ENCODE results near the gene MEIKIN. TPM values are rescaled to one million over a fixed set of nuclear protein-coding genes. Genes with fewer than 3 reads are reported as not detected.

MEIKIN gene
- total and polyA plus RNA-seq, 2 donors (not counting 3 experiments of a cell fraction or from before 2014, with no cell fraction given) = not detected

GRCh38 chr5:131913603-131914002 is 31.9 kb downstream of the MEIKIN start:
- Histone ChIP-seq H3K27ac (ENCODE audit: insufficient read depth, low read depth, low read length) (no peak overlapping the region), H3K9me1 (replicated peaks; ENCODE audit: control insufficient read depth, extremely low read depth, insufficient read depth, low read length) (no peaks in the 10 kb centered on the region), H3K79me2 (ENCODE audit: control insufficient read depth, insufficient read depth, low read length) (no peaks in the 10 kb centered on the region), H3K4me1 (ENCODE audit: control insufficient read depth, extremely low read depth, insufficient read depth, low read length) (no peaks in the 10 kb centered on the region), H3K9ac (replicated peaks; ENCODE audit: extremely low read depth, insufficient read depth, low read length) (no peak overlapping the region), H3K36me3 (ENCODE audit: control insufficient read depth in 2 of 2, extremely low read depth in 1 of 2, insufficient read depth in 2 of 2, low read length in 2 of 2) (no peaks in the 10 kb centered on the region), H3K4me3 (replicated peaks in 1 of 3; ENCODE audit: insufficient read depth in 1 of 3, low read depth in 1 of 3, low read length in 3 of 3) (no peak overlapping the region), H2AFZ (ENCODE audit: low read depth, low read length) (no peak overlapping the region), H3K4me2 (ENCODE audit: insufficient read depth, low read length) (no peak overlapping the region), H3K27me3 (ENCODE audit: control insufficient read depth in 2 of 2, insufficient read depth in 2 of 2, low read length in 2 of 2) (peaks cover 0 to 13% of the 10 kb centered on the region in 2 experiments), H4K20me1 (replicated peaks; ENCODE audit: control insufficient read depth, extremely low read depth, insufficient read depth, low read length) (no peaks in the 10 kb centered on the region), H3K9me3 (replicated peaks; ENCODE audit: control insufficient read depth, insufficient read depth, low read length) (no peaks in the 10 kb centered on the region)
- dilution Hi-C loops (cut with MboI; ENCODE audit: extremely low pct_ligation_motif_present, low sequenced_read_pairs) = no loop called here
- ChIA-PET POLR2A (no interaction called here), CTCF (no interaction called here)
- TF ChIP-seq POLR2A (IDR thresholded peaks at IDR 0.05; ENCODE audit: low read depth, low read length) = no peak
- TF ChIP-seq GATA2 (IDR thresholded peaks at IDR 0.05; ENCODE audit: insufficient read depth, insufficient read length, low read depth, low read length) = no peak
- no peak for TF ChIP-seq JUN (IDR thresholded peaks at IDR 0.05; ENCODE audit: borderline replicate concordance, insufficient read depth, insufficient read length, low read depth)
- no peak for TF ChIP-seq FOS (IDR thresholded peaks at IDR 0.05; ENCODE audit: borderline replicate concordance, insufficient read depth, low read length)
- TF ChIP-seq EZH2 (IDR thresholded peaks at IDR 0.05; ENCODE audit: borderline replicate concordance, low read depth, low read length, severe bottlenecking) = no peak
- TF ChIP-seq MYC (IDR thresholded peaks at IDR 0.05; ENCODE audit: low read depth, low read length) = no peak
- TF ChIP-seq POLR2AphosphoS5 (IDR thresholded peaks at IDR 0.05; ENCODE audit: insufficient read depth, low read depth, low read length) = no peak
- intact Hi-C loops (cut with micrococcal nuclease) = no loop called here
- FAIRE-seq (no peak), DNase-seq (ENCODE audit: low read depth, low spot score) (no peak)
- BruUV-seq (replicated peaks) = no TSS peak

DNA sequence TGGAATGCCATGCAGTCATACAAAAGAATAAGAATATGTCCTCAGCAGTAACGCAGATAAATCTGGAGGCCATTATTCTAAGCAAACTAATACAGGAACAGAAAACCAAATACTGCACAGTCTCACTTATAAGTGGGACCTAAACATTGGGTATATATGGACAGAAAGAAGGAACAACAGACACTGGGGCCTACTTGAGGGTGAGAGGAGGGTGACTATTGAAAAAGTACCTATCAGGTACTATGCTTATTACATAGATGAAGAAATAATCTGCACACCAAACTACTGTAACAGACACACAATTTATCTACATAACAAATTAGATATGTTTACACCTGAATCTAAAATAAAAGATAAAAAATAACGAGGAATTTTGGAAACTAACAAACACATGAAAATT is 38.8 kb downstream of the MEIKIN start:
- no peak overlapping the region for H3K9ac ChIP-seq (replicated peaks; ENCODE audit: extremely low read depth, insufficient read depth, low read length)
- H3K36me3 ChIP-seq (ENCODE audit: control insufficient read depth in 2 of 2, extremely low read depth in 1 of 2, insufficient read depth in 2 of 2, low read length in 2 of 2) = no peaks in the 10 kb centered on the region
- TF ChIP-seq MAX (IDR thresholded peaks at IDR 0.05; ENCODE audit: insufficient read depth, insufficient read length) = no peak
- no peak for TF ChIP-seq JUN (IDR thresholded peaks at IDR 0.05; ENCODE audit: borderline replicate concordance, insufficient read depth, insufficient read length, low read depth)
- no peak for TF ChIP-seq EZH2 (IDR thresholded peaks at IDR 0.05; ENCODE audit: borderline replicate concordance, low read depth, low read length, severe bottlenecking)
- no peak for TF ChIP-seq FOS (IDR thresholded peaks at IDR 0.05; ENCODE audit: borderline replicate concordance, insufficient read depth, low read length)
- no peak for TF ChIP-seq POLR2AphosphoS5 (IDR thresholded peaks at IDR 0.05; ENCODE audit: insufficient read depth, low read depth, low read length)
- no peak for TF ChIP-seq CTCF (IDR thresholded peaks at IDR 0.05; ENCODE audit: extremely low read depth in 1 of 2, insufficient read depth in 1 of 2, low read depth in 1 of 2, low read length in 2 of 2)
- no peak for TF ChIP-seq MYC (IDR thresholded peaks at IDR 0.05; ENCODE audit: low read depth, low read length)
- no peak for TF ChIP-seq GATA2 (IDR thresholded peaks at IDR 0.05; ENCODE audit: insufficient read depth, insufficient read length, low read depth, low read length)
- TF ChIP-seq POLR2A (IDR thresholded peaks at IDR 0.05; ENCODE audit: low read depth, low read length) = no peak
- H3K4me2 ChIP-seq (ENCODE audit: insufficient read depth, low read length) = no peak overlapping the region
- no peak overlapping the region for H2AFZ ChIP-seq (ENCODE audit: low read depth, low read length)
- ChIA-PET POLR2A (no interaction called here), CTCF (no interaction called here)
- H3K4me1 ChIP-seq (ENCODE audit: control insufficient read depth, extremely low read depth, insufficient read depth, low read length) = no peaks in the 10 kb centered on the region
- DNase-seq (ENCODE audit: low read depth, low spot score) = no peak
- no peak overlapping the region for H3K27ac ChIP-seq (ENCODE audit: insufficient read depth, low read depth, low read length)
- FAIRE-seq = no peak
- no TSS peak for BruUV-seq (replicated peaks)
- H4K20me1 ChIP-seq (replicated peaks; ENCODE audit: control insufficient read depth, extremely low read depth, insufficient read depth, low read length) = no peaks in the 10 kb centered on the region
- no peaks in the 10 kb centered on the region for H3K79me2 ChIP-seq (ENCODE audit: control insufficient read depth, insufficient read depth, low read length)
- H3K4me3 ChIP-seq (replicated peaks in 1 of 3; ENCODE audit: insufficient read depth in 1 of 3, low read depth in 1 of 3, low read length in 3 of 3) = no peak overlapping the region
- H3K9me1 ChIP-seq (replicated peaks; ENCODE audit: control insufficient read depth, extremely low read depth, insufficient read depth, low read length) = no peaks in the 10 kb centered on the region
- H3K9me3 ChIP-seq (replicated peaks; ENCODE audit: control insufficient read depth, insufficient read depth, low read length) = no peaks in the 10 kb centered on the region
- peaks cover 0 to 5% of the 10 kb centered on the region in 2 experiments for H3K27me3 ChIP-seq (ENCODE audit: control insufficient read depth in 2 of 2, insufficient read depth in 2 of 2, low read length in 2 of 2)
- intact Hi-C loops (cut with micrococcal nuclease) (no loop called here), dilution Hi-C loops (cut with MboI; ENCODE audit: extremely low pct_ligation_motif_present, low sequenced_read_pairs) (no loop called here)

Data from endothelial cell of umbilical vein (primary cell).